ENCODE results near the gene LPCAT1. TPM values are rescaled to one million over a fixed set of nuclear protein-coding genes. Genes with fewer than 3 reads are reported as not detected.
"Not testable (repeated sequence)": the region's sequence is repeated elsewhere in the genome, so short reads cannot be mapped to it uniquely, and the experiment has no call there.

The LPCAT1 gene
- total RNA-seq, 1 donor from 2014 or later, result 25.3 TPM

DNA sequence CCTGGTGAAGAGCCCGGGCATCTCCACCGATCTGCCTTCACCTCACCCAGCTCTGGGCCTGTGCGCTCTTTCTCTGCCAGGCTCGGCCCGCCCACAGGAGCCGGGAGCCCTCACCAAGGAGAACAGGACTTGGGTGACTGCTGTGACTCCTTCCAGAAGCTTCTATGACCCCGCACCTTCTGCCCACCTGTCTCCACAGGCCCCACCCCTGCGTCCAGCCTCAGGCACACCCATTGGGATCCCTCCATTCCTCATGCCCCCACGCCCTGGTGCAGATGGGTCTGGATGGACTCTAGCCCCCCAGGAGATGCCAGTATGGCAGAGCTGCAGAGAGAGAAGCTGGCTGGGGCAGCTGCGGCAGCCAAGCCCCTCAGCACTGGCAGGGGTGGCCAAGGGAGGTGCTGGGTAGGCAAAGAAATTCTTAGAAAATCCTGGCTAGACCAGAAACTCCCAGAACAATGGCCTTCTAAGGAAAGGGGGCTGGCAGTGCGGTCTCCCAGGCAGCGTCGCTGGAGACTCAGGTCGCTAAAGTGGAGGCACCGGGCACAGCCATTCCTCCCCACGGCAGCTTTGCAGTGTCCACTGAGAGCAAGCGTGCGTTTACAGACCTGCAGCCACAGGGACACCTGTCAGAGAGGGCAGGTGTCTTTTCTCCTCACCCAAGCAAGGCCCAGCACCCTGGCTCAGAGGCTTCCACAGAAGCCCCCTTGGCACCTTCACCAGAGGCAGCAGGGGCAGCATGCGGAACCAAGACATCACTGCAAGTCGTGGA lies 17.3 kb downstream of the LPCAT1 start:
- FAIRE-seq (no peak), DNase-seq (ENCODE audit: low read depth) (no peak)
- TF ChIP-seq, protein P1, sequence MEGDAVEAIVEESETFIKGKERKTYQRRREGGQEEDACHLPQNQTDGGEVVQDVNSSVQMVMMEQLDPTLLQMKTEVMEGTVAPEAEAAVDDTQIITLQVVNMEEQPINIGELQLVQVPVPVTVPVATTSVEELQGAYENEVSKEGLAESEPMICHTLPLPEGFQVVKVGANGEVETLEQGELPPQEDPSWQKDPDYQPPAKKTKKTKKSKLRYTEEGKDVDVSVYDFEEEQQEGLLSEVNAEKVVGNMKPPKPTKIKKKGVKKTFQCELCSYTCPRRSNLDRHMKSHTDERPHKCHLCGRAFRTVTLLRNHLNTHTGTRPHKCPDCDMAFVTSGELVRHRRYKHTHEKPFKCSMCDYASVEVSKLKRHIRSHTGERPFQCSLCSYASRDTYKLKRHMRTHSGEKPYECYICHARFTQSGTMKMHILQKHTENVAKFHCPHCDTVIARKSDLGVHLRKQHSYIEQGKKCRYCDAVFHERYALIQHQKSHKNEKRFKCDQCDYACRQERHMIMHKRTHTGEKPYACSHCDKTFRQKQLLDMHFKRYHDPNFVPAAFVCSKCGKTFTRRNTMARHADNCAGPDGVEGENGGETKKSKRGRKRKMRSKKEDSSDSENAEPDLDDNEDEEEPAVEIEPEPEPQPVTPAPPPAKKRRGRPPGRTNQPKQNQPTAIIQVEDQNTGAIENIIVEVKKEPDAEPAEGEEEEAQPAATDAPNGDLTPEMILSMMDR (IDR thresholded peaks at IDR 0.05; ENCODE audit: insufficient read depth, low read length, severe bottlenecking), result no peak
- H3K36me3 ChIP-seq (ENCODE audit: control insufficient read depth, insufficient read depth, low read length), result peaks cover 2% of the 10 kb centered on the region
- H3K4me3 ChIP-seq (ENCODE audit: low read depth, low read length), result no peak overlapping the region
- H3K27me3 ChIP-seq (ENCODE audit: control insufficient read depth, insufficient read depth, low read length), result no peaks in the 10 kb centered on the region

DNA sequence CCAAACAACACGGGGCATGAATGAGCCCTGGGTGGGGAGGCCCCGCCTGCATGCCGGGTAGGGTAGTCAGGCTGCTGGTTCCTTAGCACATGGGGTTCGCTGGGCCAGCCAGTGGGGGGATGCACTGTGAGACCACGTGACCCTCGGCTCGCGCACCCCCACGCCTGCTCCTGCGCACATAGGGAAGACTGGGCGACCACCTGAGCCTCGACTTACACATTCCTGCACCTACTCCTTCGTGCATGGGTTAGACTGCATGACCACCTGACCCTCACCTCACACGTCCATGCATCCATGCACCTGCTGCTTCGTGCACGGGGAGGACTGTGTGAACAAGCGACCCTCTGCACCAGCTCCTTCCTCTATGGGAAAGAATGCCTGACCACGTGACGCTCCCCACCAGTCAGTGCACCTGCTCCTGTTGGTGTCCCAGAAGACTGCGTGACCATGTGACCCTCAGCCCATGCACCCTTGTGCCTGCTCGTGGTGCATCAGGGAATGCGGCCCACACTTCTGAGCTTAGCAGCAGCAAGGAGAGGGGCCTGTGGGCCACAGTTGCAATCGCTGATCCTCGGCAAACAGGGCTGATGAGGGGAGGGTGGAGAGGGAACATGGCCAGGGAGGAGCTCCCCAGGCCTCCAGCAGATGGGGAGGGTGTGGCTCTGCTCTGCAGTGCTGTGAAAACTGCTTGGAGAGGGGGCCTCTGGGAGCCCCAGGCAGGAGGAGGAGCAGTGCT lies 18.1 kb downstream of the LPCAT1 start:
- TF ChIP-seq, protein P1 (IDR thresholded peaks at IDR 0.05; ENCODE audit: insufficient read depth, low read length, severe bottlenecking), result no peak
- Histone ChIP-seq H3K4me3 (ENCODE audit: low read depth, low read length) (no peak overlapping the region), H3K27me3 (ENCODE audit: control insufficient read depth, insufficient read depth, low read length) (no peaks in the 10 kb centered on the region), H3K36me3 (ENCODE audit: control insufficient read depth, insufficient read depth, low read length) (peaks cover 1% of the 10 kb centered on the region)
- DNase-seq (ENCODE audit: low read depth) (no peak), FAIRE-seq (no peak)

DNA sequence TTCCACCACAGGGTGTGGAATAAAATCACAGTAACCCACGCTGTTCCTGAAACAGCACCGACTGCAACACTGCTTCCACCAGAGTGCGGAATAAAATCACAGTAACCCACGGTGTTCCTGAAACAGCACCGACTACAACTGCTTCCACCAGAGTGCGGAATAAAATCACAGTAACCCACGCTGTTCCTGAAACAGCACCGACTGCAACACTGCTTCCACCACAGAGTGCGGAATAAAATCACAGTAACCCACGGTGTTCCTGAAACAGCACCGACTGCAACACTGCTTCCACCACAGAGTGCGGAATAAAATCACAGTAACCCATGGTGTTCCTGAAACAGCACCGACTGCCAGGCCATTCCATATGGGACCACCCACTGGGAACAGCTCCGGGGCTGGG lies 18.7 kb downstream of the LPCAT1 start:
- not testable (repeated sequence) for DNase-seq (ENCODE audit: low read depth); H3K27me3 ChIP-seq (ENCODE audit: control insufficient read depth, insufficient read depth, low read length); H3K4me3 ChIP-seq (ENCODE audit: low read depth, low read length); H3K36me3 ChIP-seq (ENCODE audit: control insufficient read depth, insufficient read depth, low read length)
- peak; percentile 50 for FAIRE-seq

DNA sequence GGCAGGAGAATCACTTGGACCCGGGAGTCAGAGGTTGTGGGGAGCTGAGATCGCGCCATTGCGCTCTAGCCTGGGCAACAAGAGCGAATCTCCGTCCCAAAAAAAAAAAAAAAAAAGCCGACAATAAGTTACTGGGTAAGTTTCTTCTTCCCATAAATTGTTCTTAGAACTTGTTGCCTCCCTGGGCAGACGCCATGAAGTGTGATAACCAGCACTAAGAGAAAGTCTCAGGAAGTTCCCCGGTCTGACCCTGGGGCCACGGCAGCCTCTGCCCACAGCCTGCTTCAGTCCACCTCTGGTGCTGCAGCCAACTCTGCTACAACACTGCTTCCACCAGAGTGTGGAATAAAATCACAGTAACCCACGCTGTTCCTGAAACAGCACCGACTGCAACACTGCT lies 19.1 kb downstream of the LPCAT1 start:
- no peak overlapping the region for H3K4me3 ChIP-seq (ENCODE audit: low read depth, low read length)
- TF ChIP-seq, protein P1 (IDR thresholded peaks at IDR 0.05; ENCODE audit: insufficient read depth, low read length, severe bottlenecking), result no peak
- no peak for DNase-seq (ENCODE audit: low read depth)
- no peak for FAIRE-seq
- H3K36me3 ChIP-seq (ENCODE audit: control insufficient read depth, insufficient read depth, low read length), result peaks cover 1% of the 10 kb centered on the region
- no peaks in the 10 kb centered on the region for H3K27me3 ChIP-seq (ENCODE audit: control insufficient read depth, insufficient read depth, low read length)

DNA sequence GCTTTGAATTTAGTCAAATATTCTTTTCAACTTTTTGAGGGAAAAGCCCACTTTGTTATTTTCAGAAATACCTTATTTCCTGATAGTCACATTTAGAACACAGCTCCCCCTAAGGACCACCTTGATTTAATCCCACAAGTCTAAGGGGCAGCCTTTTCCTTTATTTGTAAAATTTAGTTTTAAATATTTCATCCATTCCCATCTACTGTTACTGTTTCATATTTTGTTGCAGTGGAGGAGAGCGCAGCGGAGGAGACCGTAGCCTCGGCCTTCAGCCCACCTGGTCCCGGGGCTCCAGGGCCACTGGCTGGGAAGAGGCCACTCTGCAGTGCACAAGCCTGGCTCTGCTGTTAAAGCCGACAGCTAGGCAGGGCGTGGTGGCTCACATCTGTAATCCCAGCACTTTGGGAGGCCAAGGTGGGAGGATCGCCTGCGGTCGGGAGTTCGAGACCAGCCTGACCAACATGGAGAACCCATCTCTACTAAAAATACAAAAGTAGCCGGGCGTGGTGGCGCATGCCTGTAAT lies 19.6 kb downstream of the LPCAT1 start:
- H3K36me3 ChIP-seq (ENCODE audit: control insufficient read depth, insufficient read depth, low read length), result peaks cover 2% of the 10 kb centered on the region
- no peak for FAIRE-seq
- no peak overlapping the region for H3K4me3 ChIP-seq (ENCODE audit: low read depth, low read length)
- H3K27me3 ChIP-seq (ENCODE audit: control insufficient read depth, insufficient read depth, low read length), result no peaks in the 10 kb centered on the region
- TF ChIP-seq, protein P1 (IDR thresholded peaks at IDR 0.05; ENCODE audit: insufficient read depth, low read length, severe bottlenecking), result no peak
- DNase-seq (ENCODE audit: low read depth), result no peak

Data from bronchial epithelial cell (primary cell).